Activated T-cell treated with anti-CD3 and anti-CD28 coated beads for 24 hours (primary cell): ENCODE results near the gene ZNF557.

ENCODE experiments used
- DNase-seq: peaks from one replicate; pipeline ENCODE4 v3.0.0-alpha.2; 2020; ENCODE audit warnings: low read depth

Gene ZNF557

GRCh38 chr19:7126132-7126531 is 56.6 kb downstream of the ZNF557 start:
- DNase-seq = no peak

- no peak for DNase-seq
These were observed 60.5 kb downstream of the ZNF557 start for GRCh38 chr19:7130043-7130442.

- DNase-seq = no peak
These were observed 62.6 kb downstream of the ZNF557 start for GRCh38 chr19:7132054-7132453.

GRCh38 chr19:7137120-7137519 is 67.6 kb downstream of the ZNF557 start:
- DNase-seq = no peak
